Islet of Langerhans (tissue), 1 donor: ENCODE results near the gene CUX1.

Experiments used
- FAIRE-seq: peaks from one replicate; lab custom pipeline; 2011; peaks lifted over from hg19 to GRCh38; lab: Jason Lieb, UNC

CUX1 gene

GRCh38 chr7:101960323-101960722 lies 142.9 kb downstream of the CUX1 start:
- FAIRE-seq: no peak

- no peak for FAIRE-seq
Measured at GRCh38 chr7:101960985-101961708, 143.7 kb downstream of the CUX1 start.

GRCh38 chr7:101961811-101962210 lies 144.4 kb downstream of the CUX1 start:
- no peak for FAIRE-seq

GRCh38 chr7:101963693-101964092 lies 146.3 kb downstream of the CUX1 start:
- no peak for FAIRE-seq

- no peak for FAIRE-seq
Measured at GRCh38 chr7:101964680-101965452, 147.4 kb downstream of the CUX1 start.

GRCh38 chr7:101968720-101969466 lies 151.5 kb downstream of the CUX1 start:
- FAIRE-seq: no peak

GRCh38 chr7:101969997-101970585 lies 152.7 kb downstream of the CUX1 start:
- no peak for FAIRE-seq

GRCh38 chr7:101970801-101971200 lies 153.4 kb downstream of the CUX1 start:
- no peak for FAIRE-seq

GRCh38 chr7:101971457-101971856 lies 154.0 kb downstream of the CUX1 start:
- FAIRE-seq: no peak

GRCh38 chr7:101972627-101973026 lies 155.2 kb downstream of the CUX1 start:
- no peak for FAIRE-seq

- no peak for FAIRE-seq
Measured at GRCh38 chr7:101973130-101973529, 155.7 kb downstream of the CUX1 start.

GRCh38 chr7:101974393-101974792 lies 157.0 kb downstream of the CUX1 start:
- FAIRE-seq: no peak

- no peak for FAIRE-seq
Measured at GRCh38 chr7:101975046-101975445, 157.6 kb downstream of the CUX1 start.

GRCh38 chr7:101976411-101976810 lies 159.0 kb downstream of the CUX1 start:
- no peak for FAIRE-seq

GRCh38 chr7:101977249-101977648 lies 159.8 kb downstream of the CUX1 start:
- FAIRE-seq: no peak

GRCh38 chr7:101978683-101979082 lies 161.3 kb downstream of the CUX1 start:
- FAIRE-seq: no peak

GRCh38 chr7:101983147-101983811 lies 165.9 kb downstream of the CUX1 start:
- no peak for FAIRE-seq

GRCh38 chr7:101984133-101984879 lies 166.9 kb downstream of the CUX1 start:
- no peak for FAIRE-seq

- no peak for FAIRE-seq
Measured at GRCh38 chr7:101985057-101985902, 167.9 kb downstream of the CUX1 start.
